DND-41 (cell line): Measurements from ENCODE around the gene ATP9B.

ENCODE experiments used
- ATAC-seq: fragments of 200-7000 bp; cut with Tn5 transposase; 3 replicates; pipeline ENCODE4 v1.9.1; 2021; ENCODE audit warnings: low read depth; ENCODE audit not compliant: insufficient read depth
- DNase-seq: peaks from one replicate; pipeline ENCODE4 v3.0.0-alpha.2; 2020
- H2AFZ ChIP-seq: 2 replicates; pipeline ENCODE4 v1.6.0; 2012; ENCODE audit warnings: low read depth, low read length
- H3K27ac ChIP-seq: 2 replicates; pipeline ENCODE4 v1.5.1; 2012; ENCODE audit warnings: low read length, inconsistent platforms
- H3K27me3 ChIP-seq: fragments of 200-600 bp; sonication (generic); 2 replicates; pipeline ENCODE4 v1.6.0; 2012; ENCODE audit warnings: low read length, mild to moderate bottlenecking, inconsistent platforms; ENCODE audit not compliant: insufficient read depth, poor library complexity
- H3K36me3 ChIP-seq: 2 replicates; pipeline ENCODE4 v1.5.1; 2012; ENCODE audit warnings: low read length, inconsistent platforms; ENCODE audit not compliant: insufficient read depth
- H3K4me1 ChIP-seq: 2 replicates; pipeline ENCODE4 v1.5.1; 2012; ENCODE audit warnings: mild to moderate bottlenecking, low read length; ENCODE audit not compliant: insufficient read depth
- H3K4me2 ChIP-seq: 2 replicates; pipeline ENCODE4 v1.6.0; 2012; ENCODE audit warnings: mild to moderate bottlenecking, moderate library complexity, low read length, inconsistent platforms; ENCODE audit not compliant: insufficient read depth
- H3K4me3 ChIP-seq, 2 experiments: fragments of 200-600 bp in 1 of 2; shearing (Covaris generic) in 1 of 2; 2 replicates each; pipeline ENCODE4 v1.5.1; 2012 to 2016; ENCODE audit warnings: inconsistent platforms in 2 of 2, low read length in 2 of 2, mild to moderate bottlenecking in 2 of 2, low read depth in 1 of 2, moderate library complexity in 1 of 2
- H3K79me2 ChIP-seq: 2 replicates; pipeline ENCODE4 v1.6.0; 2012; ENCODE audit warnings: low read length, inconsistent platforms; ENCODE audit not compliant: insufficient read depth
- H3K9ac ChIP-seq: 2 replicates; pipeline ENCODE4 v1.6.0; 2012; ENCODE audit warnings: low read depth, mild to moderate bottlenecking, inconsistent platforms, low read length, moderate library complexity
- H3K9me3 ChIP-seq: 2 replicates; pipeline ENCODE4 v1.5.1; 2012; ENCODE audit warnings: low read length, moderate library complexity, mild to moderate bottlenecking, inconsistent platforms; ENCODE audit not compliant: insufficient read depth, severe bottlenecking
- H4K20me1 ChIP-seq: 2 replicates; pipeline ENCODE4 v1.6.0; 2012; ENCODE audit warnings: low read length; ENCODE audit not compliant: insufficient read depth
- CTCF ChIP-seq: IDR thresholded peaks from 2 replicates; pipeline ENCODE4 v1.5.1; 2012; ENCODE audit warnings: borderline replicate concordance, low read length, moderate library complexity, mild to moderate bottlenecking; ENCODE audit not compliant: poor library complexity, severe bottlenecking; ENCODE audit errors: extremely low read depth
- EZH2 ChIP-seq: IDR thresholded peaks from 3 replicates; pipeline ENCODE4 v1.6.1; 2012; ENCODE audit warnings: borderline replicate concordance, low read depth, mild to moderate bottlenecking, moderate library complexity, low read length, inconsistent platforms; ENCODE audit not compliant: severe bottlenecking

Gene ATP9B

GRCh38 chr18:79064228-79064627 lies 5.0 kb upstream of the ATP9B start:
- ATAC-seq = no peak
- Histone ChIP-seq H4K20me1 (no peaks in the 10 kb centered on the region), H3K4me3 (no peak overlapping the region), H3K4me2 (no peak overlapping the region), H3K9me3 (no peaks in the 10 kb centered on the region), H3K4me1 (peaks cover 9% of the 10 kb centered on the region), H3K9ac (no peak overlapping the region), H3K36me3 (no peaks in the 10 kb centered on the region), H2AFZ (no peak overlapping the region), H3K27me3 (no peaks in the 10 kb centered on the region), H3K27ac (no peak overlapping the region), H3K79me2 (no peaks in the 10 kb centered on the region)
- DNase-seq = no peak
- TF ChIP-seq CTCF = no peak
- no peak for TF ChIP-seq EZH2

GRCh38 chr18:79065802-79066201 lies 3.4 kb upstream of the ATP9B start:
- Histone ChIP-seq H3K4me3 (no peak overlapping the region), H4K20me1 (no peaks in the 10 kb centered on the region), H3K4me2 (no peak overlapping the region), H3K9me3 (no peaks in the 10 kb centered on the region), H3K79me2 (peaks cover 14% of the 10 kb centered on the region), H3K36me3 (no peaks in the 10 kb centered on the region), H3K9ac (no peak overlapping the region), H3K4me1 (peaks cover 16% of the 10 kb centered on the region), H3K27me3 (no peaks in the 10 kb centered on the region), H3K27ac (no peak overlapping the region), H2AFZ (no peak overlapping the region)
- DNase-seq (no peak), ATAC-seq (no peak)
- TF ChIP-seq CTCF = no peak
- no peak for TF ChIP-seq EZH2

- Histone ChIP-seq H3K9me3 (peaks cover 9% of the 10 kb centered on the region), H3K9ac (no peak overlapping the region), H3K4me1 (peaks cover 25% of the 10 kb centered on the region), H4K20me1 (no peaks in the 10 kb centered on the region), H3K4me3 (no peak overlapping the region), H3K79me2 (peaks cover 31% of the 10 kb centered on the region), H3K27ac (no peak overlapping the region), H3K27me3 (no peaks in the 10 kb centered on the region), H3K4me2 (peak overlapping the region; percentile 66; the same call in 1 of the 2 replicates), H3K36me3 (no peaks in the 10 kb centered on the region), H2AFZ (no peak overlapping the region; the same call in 1 of the 2 replicates)
- no peak for DNase-seq
- ATAC-seq = no peak
- no peak for TF ChIP-seq CTCF
- TF ChIP-seq EZH2 = no peak
Measured at GRCh38 chr18:79067611-79068010, 1.6 kb upstream of the ATP9B start.

GRCh38 chr18:79068341-79068936 lies 755 bp upstream of the ATP9B start:
- peak overlapping the region; percentile 96 for H3K9ac ChIP-seq
- no peaks in the 10 kb centered on the region for H4K20me1 ChIP-seq
- H3K27me3 ChIP-seq = no peaks in the 10 kb centered on the region
- H3K9me3 ChIP-seq = peaks cover 11% of the 10 kb centered on the region
- peak; percentile 56 for ATAC-seq
- H3K27ac ChIP-seq = peak overlapping the region; percentile 69
- TF ChIP-seq EZH2 (no peak), CTCF (no peak)
- H3K36me3 ChIP-seq = no peaks in the 10 kb centered on the region; the same call in 1 of the 2 replicates
- peaks cover 25% of the 10 kb centered on the region for H3K4me1 ChIP-seq
- H3K4me2 ChIP-seq = peak overlapping the region; percentile 66
- H3K79me2 ChIP-seq = peaks cover 38% of the 10 kb centered on the region
- peak overlapping the region; percentile 14 to 86; a peak in 3 of 4 replicates for H3K4me3 ChIP-seq
- DNase-seq = peak; percentile 74
- peak overlapping the region; percentile 83 for H2AFZ ChIP-seq
